ENCODE measurements around the gene PKD2L2.
"Not testable (repeated sequence)": the region's sequence is repeated elsewhere in the genome, so short reads cannot be mapped to it uniquely, and the experiment has no call there.

PKD2L2 gene

GRCh38 chr5:137888466-137888862 is 793 bp upstream of the PKD2L2 start:
- no peak for DNase-seq (ENCODE audit: low spot score)

DNA sequence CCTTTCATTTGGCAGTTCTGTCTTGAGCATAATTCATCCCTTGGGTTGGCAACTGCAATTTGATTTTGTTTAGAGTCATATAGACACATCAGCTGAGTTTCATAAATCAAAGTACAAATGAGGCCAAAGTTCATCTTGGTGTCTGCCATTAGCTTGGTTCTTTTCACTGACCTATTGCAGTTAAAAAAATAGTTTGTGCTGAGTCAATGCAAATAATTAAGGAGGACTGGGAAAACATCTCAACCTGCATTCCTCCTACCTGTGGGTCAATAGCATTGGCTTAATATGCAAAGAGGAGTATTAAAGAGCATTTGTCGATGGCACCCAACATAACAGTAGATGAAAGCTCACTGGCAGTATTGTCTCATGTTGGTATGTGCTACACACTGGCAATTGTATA is 1.6 kb downstream of the PKD2L2 start:
- DNase-seq (ENCODE audit: low spot score) = no peak

GRCh38 chr5:137891849-137892248 is 2.6 kb downstream of the PKD2L2 start:
- DNase-seq (ENCODE audit: low spot score) = no peak

- DNase-seq (ENCODE audit: low spot score) = no peak
Observed at GRCh38 chr5:137894586-137894985, 5.3 kb downstream of the PKD2L2 start.

DNA sequence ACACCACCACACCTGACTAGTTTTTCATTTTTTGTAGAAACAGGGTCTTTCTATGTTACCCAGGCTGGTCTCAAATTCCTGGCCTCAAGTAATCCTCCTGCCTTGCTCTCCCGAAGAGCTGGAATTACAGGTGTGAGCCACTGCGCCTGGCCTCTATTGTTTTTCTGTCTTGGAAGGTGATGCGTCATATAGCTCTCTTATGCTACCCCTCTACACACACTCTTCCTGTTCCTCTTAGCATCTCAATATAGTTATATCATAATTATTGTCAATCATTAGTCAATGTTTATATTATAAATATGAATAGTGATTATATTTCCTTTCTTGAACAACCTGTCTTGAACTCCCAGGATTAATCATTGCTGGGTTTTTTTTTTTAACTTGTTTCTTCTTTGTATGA is 7.3 kb downstream of the PKD2L2 start:
- DNase-seq (ENCODE audit: low spot score) = no peak

DNA sequence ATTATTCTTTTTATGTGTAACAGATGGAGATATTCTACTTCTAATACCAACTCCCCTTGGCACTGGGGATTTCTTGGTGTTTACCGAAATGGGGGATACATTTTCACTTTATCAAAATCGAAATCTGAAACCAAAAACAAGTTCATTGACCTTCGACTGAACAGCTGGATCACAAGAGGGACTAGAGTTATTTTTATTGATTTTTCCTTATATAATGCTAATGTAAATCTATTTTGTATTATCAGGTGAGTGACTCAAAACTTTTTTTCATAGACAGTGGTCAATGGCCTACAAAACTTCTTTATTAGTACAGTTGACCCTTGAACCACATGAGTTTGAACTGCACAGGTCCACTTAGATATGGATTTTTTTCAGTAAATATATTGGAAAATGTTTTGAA is 10.2 kb downstream of the PKD2L2 start:
- DNase-seq (ENCODE audit: low spot score) = no peak

DNA sequence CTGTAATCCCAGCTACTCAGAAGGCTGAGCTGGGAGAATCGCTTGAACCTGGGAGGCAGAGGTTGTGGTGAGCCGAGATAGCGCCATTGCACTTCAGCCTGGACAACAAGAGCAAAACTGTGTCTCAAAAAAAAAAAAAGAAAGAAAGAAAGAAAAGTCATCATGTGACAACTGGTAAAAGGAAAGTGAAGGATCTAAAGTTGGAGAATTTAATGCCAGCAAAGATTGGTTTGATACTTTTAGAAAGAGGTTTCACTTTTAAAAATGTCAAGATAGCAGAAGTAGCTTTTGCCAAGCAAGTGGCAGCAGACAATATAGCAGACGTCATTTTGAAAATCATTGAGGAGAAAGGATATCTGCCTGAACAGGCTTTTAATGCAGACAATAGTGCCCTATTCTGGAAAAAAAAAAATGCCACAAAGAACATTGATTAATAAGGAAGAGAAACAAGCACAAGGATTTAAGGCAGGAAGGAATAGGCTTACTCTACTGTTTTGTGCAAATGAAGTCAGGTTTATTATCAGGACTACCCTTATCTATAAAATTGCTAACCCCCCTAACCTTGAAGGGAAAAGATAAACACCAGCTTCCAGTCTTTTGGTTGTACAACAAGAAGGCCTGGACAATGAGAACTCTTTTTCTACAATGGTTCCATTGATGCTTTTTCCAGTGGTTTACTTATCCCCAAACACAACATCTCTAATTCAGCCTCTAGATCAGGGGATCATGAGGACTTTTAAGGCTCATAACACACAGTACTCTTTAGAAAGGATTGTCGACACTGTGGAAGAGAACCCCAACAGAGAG is 12.0 kb downstream of the PKD2L2 start:
- DNase-seq (ENCODE audit: low spot score) = peak; percentile 88

DNA sequence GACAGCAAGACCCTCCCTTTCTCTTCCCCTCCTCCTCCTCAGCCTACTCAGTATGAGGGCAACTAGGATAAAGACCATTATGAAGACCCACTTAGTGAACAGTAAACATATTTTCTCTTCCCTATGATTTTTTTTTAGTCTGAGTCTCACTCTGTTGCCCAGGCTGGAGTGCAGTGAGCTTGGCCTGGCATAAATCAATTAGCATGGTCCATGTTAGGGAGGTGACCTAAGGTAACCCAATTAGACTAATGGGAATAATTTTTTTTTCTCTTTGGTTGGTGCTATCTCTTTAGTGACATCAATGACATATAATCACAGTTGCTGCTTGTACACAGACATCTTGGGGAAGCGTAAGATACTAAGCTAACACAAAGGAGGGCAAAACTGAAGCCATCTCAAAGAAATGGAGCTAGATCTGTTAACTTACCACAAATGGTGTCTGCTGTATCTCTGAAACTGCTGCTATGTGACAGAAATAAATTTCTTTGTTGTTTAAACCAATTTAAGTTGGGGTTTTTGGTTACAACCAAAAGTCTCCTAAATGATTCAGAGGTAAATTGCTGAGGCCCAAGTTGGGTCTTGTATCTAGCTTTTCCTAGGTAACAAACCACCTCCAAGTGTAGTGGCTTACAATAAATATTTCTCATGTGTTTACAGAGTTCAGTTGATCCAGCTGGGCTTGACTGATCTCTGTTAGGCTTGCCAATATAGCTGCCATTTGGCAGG is 13.3 kb downstream of the PKD2L2 start:
- no peak for DNase-seq (ENCODE audit: low spot score)

DNA sequence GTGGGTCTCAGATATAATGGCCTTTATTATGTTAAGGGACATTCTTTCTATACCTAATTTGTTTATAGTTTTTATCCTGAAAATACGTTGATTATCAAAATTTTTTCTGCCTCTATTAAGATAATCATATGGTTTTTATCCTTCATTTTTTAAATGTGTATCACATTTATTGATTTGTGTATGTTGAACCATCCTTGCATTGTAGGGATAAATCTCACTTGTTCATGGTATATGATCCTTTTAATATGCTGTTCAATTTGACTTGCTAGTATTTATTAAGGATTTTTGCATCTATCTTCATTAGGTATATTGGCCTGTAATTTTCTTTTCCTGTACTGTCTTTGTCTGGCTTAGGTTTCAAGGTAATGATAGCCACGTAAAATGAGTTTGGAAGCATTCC is 25.5 kb downstream of the PKD2L2 start:
- no peak for DNase-seq (ENCODE audit: low spot score)

DNA sequence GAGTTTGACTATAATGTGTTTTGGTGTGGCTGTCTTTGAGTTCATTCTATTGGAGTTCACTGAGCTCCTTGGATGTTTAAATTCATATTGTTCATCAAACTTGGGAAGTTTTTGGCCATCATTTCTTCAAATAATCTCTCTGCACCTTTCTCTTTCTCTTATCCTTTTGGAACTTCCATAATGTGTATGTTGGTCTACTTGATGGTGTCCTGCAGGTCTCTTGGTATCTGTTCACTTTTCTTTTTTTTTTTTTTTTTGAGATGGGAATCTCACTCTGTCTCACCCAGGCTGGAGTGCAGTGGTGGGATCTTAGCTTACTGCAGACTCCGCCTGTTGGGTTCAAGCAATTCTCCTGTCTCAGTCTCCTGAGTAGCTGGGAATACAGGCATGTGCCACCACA is 27.7 kb downstream of the PKD2L2 start:
- DNase-seq (ENCODE audit: low spot score) = no peak

DNA sequence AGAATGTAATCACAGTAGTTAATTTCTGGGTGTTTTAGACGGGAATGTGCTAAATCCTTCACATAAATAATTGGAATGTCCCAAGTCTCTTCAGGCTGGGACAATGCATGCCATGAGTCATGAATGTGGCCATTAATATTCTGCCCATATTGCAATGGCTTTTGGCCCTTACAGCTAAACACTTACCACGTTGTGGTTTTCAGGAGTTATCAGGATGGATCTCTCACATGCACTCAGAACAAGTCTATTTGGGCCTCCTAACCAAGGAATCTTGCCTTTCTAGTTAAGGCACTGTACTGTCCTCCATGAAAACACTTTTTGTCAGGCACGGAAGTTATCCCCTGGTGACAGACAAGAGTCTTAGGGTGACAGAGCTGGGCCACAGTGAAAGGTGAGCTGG is 32.7 kb downstream of the PKD2L2 start:
- no peak for DNase-seq (ENCODE audit: low spot score)

DNA sequence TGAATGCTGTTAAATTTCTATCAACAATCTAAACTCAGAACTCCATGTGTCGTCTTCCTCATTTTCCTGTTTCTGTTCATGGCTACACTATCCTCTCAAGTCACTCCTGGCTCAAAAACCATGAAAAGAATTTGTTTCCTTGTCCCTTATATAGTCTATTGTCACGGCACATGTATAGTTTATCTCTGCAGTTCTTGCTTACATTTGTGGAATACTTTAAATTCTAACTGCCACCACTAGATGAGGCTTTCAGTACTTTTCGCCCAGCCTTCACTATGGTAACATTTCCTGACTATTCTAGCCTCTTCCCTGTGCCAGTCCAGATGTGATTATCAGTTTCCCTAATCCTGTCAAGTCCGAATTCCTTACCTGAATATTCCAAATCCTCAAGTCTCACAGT is 34.6 kb downstream of the PKD2L2 start:
- DNase-seq (ENCODE audit: low spot score) = peak; percentile 58

GRCh38 chr5:137932800-137933199 is 43.5 kb downstream of the PKD2L2 start:
- DNase-seq (ENCODE audit: low spot score) = no peak

DNA sequence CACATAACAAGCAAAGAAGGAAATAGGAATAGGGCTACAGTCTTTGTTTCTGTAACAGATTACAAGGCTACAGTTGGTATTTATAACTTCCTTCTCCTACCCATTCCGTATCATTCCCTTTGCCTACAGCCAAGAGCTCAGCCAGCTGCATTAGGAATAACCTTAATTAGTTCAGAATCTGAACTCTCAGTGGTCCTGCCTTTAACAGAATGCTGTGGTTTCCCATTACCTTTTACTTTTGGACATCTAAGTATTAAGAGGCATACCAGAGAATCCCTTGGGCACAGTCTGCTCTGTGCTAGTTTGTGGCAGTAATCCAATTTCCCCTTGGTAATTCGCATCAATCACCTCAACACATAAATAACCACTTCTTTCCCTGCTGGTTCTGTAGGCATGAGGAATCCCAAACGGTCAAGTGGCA is 44.2 kb downstream of the PKD2L2 start:
- DNase-seq (ENCODE audit: low spot score) = no peak

DNA sequence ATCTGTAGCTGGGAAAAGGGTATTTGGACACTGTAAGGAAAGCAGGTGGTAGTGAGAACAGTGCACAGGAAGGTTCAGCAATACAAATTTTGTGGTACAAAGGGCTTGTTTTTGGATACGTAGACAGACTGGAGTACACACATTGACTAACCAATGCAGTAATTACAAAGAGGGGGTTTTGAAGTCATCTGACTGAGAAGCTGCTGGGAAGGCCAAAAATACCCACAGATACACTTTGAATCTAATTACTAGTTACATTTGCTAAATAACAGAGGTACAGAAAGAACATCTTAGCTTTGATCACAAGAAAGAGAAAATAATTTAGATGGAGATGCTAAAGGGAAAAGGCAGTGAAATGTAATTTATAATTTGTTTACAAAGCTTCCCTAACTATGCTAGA is 45.9 kb downstream of the PKD2L2 start:
- DNase-seq (ENCODE audit: low spot score) = peak; percentile 20

DNA sequence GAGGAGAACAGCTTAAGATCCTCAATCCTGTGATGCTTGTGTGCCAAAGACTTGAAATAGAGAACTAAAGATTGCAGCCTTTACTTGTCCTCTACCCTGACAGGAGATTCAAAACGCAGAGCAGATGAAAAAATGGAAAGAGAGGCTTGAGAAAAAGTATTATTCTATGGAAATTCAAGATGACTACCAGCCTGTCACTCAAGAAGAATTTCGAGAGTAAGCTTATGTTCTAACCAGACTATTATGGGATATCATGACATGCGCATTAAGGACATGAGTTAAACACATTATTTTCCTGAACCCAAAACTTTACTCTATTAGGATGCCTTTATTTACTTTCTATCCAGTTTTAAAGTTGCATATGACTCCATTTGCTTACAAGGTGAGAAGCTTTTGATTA is 46.4 kb downstream of the PKD2L2 start:
- DNase-seq (ENCODE audit: low spot score) = no peak

DNA sequence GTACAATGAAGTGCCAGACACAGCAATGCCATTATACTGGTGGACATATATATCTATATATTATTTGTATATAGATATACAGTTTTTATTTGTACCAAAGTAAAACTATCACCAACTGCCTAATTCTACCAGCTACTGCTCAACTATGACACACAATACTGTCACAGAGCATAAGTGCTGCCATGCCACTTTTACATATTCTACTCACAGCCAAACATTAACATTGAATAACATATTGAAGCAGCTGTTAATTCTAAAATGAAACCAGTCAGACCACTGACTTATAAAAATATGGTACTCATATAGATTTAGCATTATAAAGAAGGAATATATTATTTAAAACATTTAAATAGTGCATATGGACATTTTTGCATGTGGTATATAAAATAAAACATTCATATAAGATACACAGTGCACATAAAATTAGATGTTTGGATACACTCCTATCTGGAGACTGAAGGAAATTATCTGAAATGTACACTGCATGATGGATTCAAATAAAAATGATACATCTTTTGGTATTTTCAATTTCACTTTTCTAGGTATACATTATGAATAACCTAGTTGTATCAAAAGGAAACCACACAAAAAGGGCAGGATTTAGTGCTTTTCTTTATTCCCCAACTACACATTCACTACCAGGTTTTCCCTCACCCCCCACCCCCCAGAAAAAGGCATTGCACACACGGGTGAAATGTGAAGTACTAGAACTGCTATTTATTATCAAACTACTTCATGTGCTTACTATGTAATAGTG is 48.9 kb downstream of the PKD2L2 start:
- DNase-seq (ENCODE audit: low spot score) = no peak

DNA sequence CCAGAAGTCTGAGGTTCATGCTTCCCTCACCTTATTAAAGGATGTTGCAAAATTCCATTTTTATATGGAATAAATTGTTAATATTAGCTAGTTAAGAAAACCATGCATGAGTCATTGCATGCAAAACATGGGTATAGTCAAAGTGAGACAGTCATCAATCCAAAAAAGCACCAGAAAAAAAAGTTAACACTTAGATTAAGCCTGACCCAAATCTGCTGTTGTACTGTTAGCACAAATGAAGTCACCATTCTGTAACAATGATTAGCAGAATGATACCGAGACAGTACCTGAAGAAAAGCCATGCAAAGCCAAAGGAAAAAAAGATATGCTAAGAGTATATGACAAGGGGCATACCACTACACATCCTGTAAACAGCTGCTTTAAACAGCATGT is 49.5 kb downstream of the PKD2L2 start:
- no peak for DNase-seq (ENCODE audit: low spot score)

GRCh38 chr5:137939331-137939730 is 50.1 kb downstream of the PKD2L2 start:
- DNase-seq (ENCODE audit: low spot score) = no peak

- DNase-seq (ENCODE audit: low spot score) = not testable (repeated sequence)
Observed at GRCh38 chr5:137944280-137944679, 55.0 kb downstream of the PKD2L2 start.

DNA sequence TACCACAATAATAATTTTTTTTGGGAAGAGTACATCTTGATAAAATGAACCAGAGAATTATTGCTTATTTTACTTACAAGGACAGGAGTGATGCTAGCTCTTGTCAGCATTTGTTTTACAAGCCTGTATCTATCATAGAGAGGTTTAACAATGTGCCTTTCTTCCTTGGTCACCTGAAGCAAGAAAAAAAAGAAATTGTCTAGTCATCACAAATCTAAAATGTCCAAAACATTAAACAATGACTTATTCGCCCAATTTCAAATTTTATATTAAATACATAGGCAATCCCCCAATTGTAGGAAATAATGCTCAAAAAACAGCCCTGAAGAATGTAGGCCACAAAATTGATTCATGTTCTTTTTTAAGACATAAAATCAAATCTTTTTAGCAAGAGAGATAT is 56.6 kb downstream of the PKD2L2 start:
- DNase-seq (ENCODE audit: low spot score) = no peak

GRCh38 chr5:137954131-137954879 is 65.0 kb downstream of the PKD2L2 start:
- no peak for DNase-seq (ENCODE audit: low spot score)
